ENCODE data around the gene SALL1. TPM values are rescaled to one million over a fixed set of nuclear protein-coding genes. Genes with fewer than 3 reads are reported as not detected.

SALL1 gene
- total and polyA plus RNA-seq, 2 experiments from 2014 or later: 9.4 to 22.7 TPM

- Histone ChIP-seq H3K4me1 (ENCODE audit: insufficient read depth) (peaks cover 25% of the 10 kb centered on the region), H3K9me2 (ENCODE audit: insufficient read depth) (no peaks in the 10 kb centered on the region), H3K79me2 (replicated peaks; ENCODE audit: insufficient read depth) (peaks cover 15% of the 10 kb centered on the region), H2AFZ (peak overlapping the region; percentile 93), H4K20me1 (replicated peaks; ENCODE audit: insufficient read depth) (no peaks in the 10 kb centered on the region), H3K27ac (ENCODE audit: low read depth) (peak overlapping the region; percentile 76), H3F3A (replicated peaks; ENCODE audit: low read depth) (no peaks in the 10 kb centered on the region; the same call in 1 of the 2 replicates), H3K27me3 (ENCODE audit: insufficient read depth) (peaks cover 75% of the 10 kb centered on the region), H3K4me2 (peak overlapping the region; percentile 85), H3K4me3 (peak overlapping the region; percentile 94), H3K36me3 (ENCODE audit: insufficient read depth) (no peaks in the 10 kb centered on the region)
- DNase-seq (ENCODE audit: low spot score) (peak; percentile 81), ATAC-seq (peak; percentile 8)
- H3K27ac Mint-ChIP-seq: peak overlapping the region; percentile 93
- peaks cover 48% of the 10 kb centered on the region for H3K27me3 Mint-ChIP-seq (ENCODE audit: insufficient read depth, low read depth, poor library complexity)
- peak overlapping the region; percentile 85 for H3K4me3 Mint-ChIP-seq
- H3K36me3 Mint-ChIP-seq (ENCODE audit: low read depth): peaks cover 6% of the 10 kb centered on the region; the same call in 2 of the 3 replicates
- peak in 1 of 2 experiments; percentile 13; a peak in 1 of 4 replicates for TF ChIP-seq CTCF (conservative IDR thresholded peaks at IDR 0.05; ENCODE audit: low read depth in 2 of 2)
- TF ChIP-seq POLR2AphosphoS5 (IDR thresholded peaks at IDR 0.05; ENCODE audit: low read depth): no peak; the same call in 1 of the 2 replicates
- H3K9me3 Mint-ChIP-seq: peaks cover 3% of the 10 kb centered on the region; the same call in 1 of the 3 replicates
- peaks cover 36% of the 10 kb centered on the region for H3K4me1 Mint-ChIP-seq
Observed at GRCh38 chr16:51154271-51155171, 3.5 kb upstream of the SALL1 start.

GRCh38 chr16:51153577-51154031 lies 2.5 kb upstream of the SALL1 start:
- Mint-ChIP-seq H3K36me3 (ENCODE audit: low read depth) (peaks cover 14% of the 10 kb centered on the region), H3K4me3 (peak overlapping the region; percentile 85), H3K27ac (peak overlapping the region; percentile 31; the same call in 1 of the 2 replicates), H3K4me1 (peaks cover 40% of the 10 kb centered on the region), H3K9me3 (peaks cover 3% of the 10 kb centered on the region; the same call in 1 of the 3 replicates), H3K27me3 (ENCODE audit: insufficient read depth, low read depth, poor library complexity) (peaks cover 44% of the 10 kb centered on the region)
- H3K4me2 ChIP-seq: peak overlapping the region; percentile 85
- peaks cover 24% of the 10 kb centered on the region for H3K79me2 ChIP-seq (replicated peaks; ENCODE audit: insufficient read depth)
- no peak overlapping the region for H2AFZ ChIP-seq
- H3F3A ChIP-seq (replicated peaks; ENCODE audit: low read depth): no peaks in the 10 kb centered on the region; the same call in 1 of the 2 replicates
- ATAC-seq (no peak), DNase-seq (ENCODE audit: low spot score) (peak; percentile 62)
- H3K27me3 ChIP-seq (ENCODE audit: insufficient read depth): peaks cover 75% of the 10 kb centered on the region
- H3K36me3 ChIP-seq (ENCODE audit: insufficient read depth): no peaks in the 10 kb centered on the region
- peaks cover 29% of the 10 kb centered on the region for H3K4me1 ChIP-seq (ENCODE audit: insufficient read depth)
- peak overlapping the region; percentile 94 for H3K4me3 ChIP-seq
- H4K20me1 ChIP-seq (replicated peaks; ENCODE audit: insufficient read depth): no peaks in the 10 kb centered on the region
- no peaks in the 10 kb centered on the region for H3K9me2 ChIP-seq (ENCODE audit: insufficient read depth)
- H3K27ac ChIP-seq (ENCODE audit: low read depth): no peak overlapping the region
- TF ChIP-seq ETS1 (IDR thresholded peaks at IDR 0.05): no peak
- TF ChIP-seq ZNF462 (CRISPR knock-in tag; IDR thresholded peaks at IDR 0.05): no peak
- no peak for TF ChIP-seq EZH2 (IDR thresholded peaks at IDR 0.05; ENCODE audit: low read depth, unreplicated experiment)
- no peak for TF ChIP-seq STAT1 (IDR thresholded peaks at IDR 0.05; ENCODE audit: unreplicated experiment)
- no peak for TF ChIP-seq NANOG (IDR thresholded peaks at IDR 0.05; ENCODE audit: borderline replicate concordance)
- no peak for TF ChIP-seq CTCF (conservative IDR thresholded peaks at IDR 0.05; ENCODE audit: low read depth in 2 of 2)
- TF ChIP-seq POLR2AphosphoS5 (IDR thresholded peaks at IDR 0.05; ENCODE audit: low read depth): no peak
